Breast epithelium (tissue), 4 donors: ENCODE data around the gene PRKN. TPM values are rescaled to one million over a fixed set of nuclear protein-coding genes. Genes with fewer than 3 reads are reported as not detected.
"Not testable (repeated sequence)": the region's sequence is repeated elsewhere in the genome, so short reads cannot be mapped to it uniquely, and the experiment has no call there.

ENCODE experiments used
- DNase-seq, 2 donors: peaks; one replicate each; pipeline ENCODE4 v3.0.0-alpha.2; 2019; ENCODE audit warnings: low spot score in 2 of 2
- H3K27ac ChIP-seq, 2 donors: fragments of 200-600 bp; sonication (generic) in 1 of 2; one replicate each; pipeline ENCODE4 v1.5.1; 2016 to 2019; ENCODE audit warnings: mild to moderate bottlenecking in 1 of 2
- H3K27me3 ChIP-seq, 2 donors: fragments of 200-600 bp; sonication (generic) in 1 of 2; one replicate each; pipeline versions ENCODE4 v1.5.1 to v1.6.0; 2017 to 2019; ENCODE audit warnings: control low read depth in 1 of 2, mild to moderate bottlenecking in 1 of 2
- H3K36me3 ChIP-seq: fragments of 200-600 bp; one replicate; pipeline ENCODE4 v1.5.1; 2019
- H3K4me1 ChIP-seq, 2 donors: fragments of 200-600 bp; sonication (generic); one replicate each; pipeline ENCODE4 v1.5.1; 2016 to 2019; ENCODE audit warnings: control low read depth in 1 of 2
- H3K4me3 ChIP-seq, 3 donors: fragments of 200-600 bp; sonication (generic); 1 replicate in 2 of 3; 2 replicates in 1 of 3; pipeline ENCODE4 v1.5.1; 2016 to 2019; ENCODE audit warnings: mild to moderate bottlenecking in 3 of 3, moderate library complexity in 2 of 3
- H3K9me3 ChIP-seq, 2 donors: fragments of 200-600 bp; sonication (generic) in 1 of 2; one replicate each; pipeline ENCODE4 v1.5.1; 2016 to 2019; ENCODE audit warnings: control low read depth in 1 of 2
- CTCF ChIP-seq, 3 donors: fragments of 450-650 bp; IDR thresholded peaks; one replicate each; pipeline ENCODE4 v1.5.1; 2016 to 2017; ENCODE audit warnings: antibody characterized with exemption in 3 of 3, mild to moderate bottlenecking in 3 of 3, moderate library complexity in 3 of 3
- POLR2A ChIP-seq: fragments of 450-650 bp; IDR thresholded peaks from one replicate; pipeline ENCODE4 v1.6.1; 2016; ENCODE audit warnings: antibody characterized with exemption, mild to moderate bottlenecking, moderate library complexity
- POLR2AphosphoS5 ChIP-seq, 3 donors: sonication (generic); formaldehyde crosslinking; IDR thresholded peaks; one replicate each; pipeline ENCODE4 v1.6.1; 2017; ENCODE audit warnings: antibody characterized with exemption in 3 of 3
- intact Hi-C: fragments of 100-400 bp; cut with DNase I; formaldehyde crosslinking; loops from one replicate; pipeline ENCODE4 v1.15.1; 2023; ENCODE audit warnings: low total_unique reads
- total RNA-seq, 3 donors: library from RNA; depleted of rRNA; stranded (reverse); fragments of >200 nt; gene quantifications; one replicate each; pipeline ENCODE4 v1.1.0, GENCODE V29; 2016

PRKN gene
- total RNA-seq, 3 donors from 2014 or later = 7.2 to 19.0 (median 11.2) TPM

GRCh38 chr6:161828355-161828754, 899.2 kb downstream of the PRKN start:
- TF ChIP-seq POLR2AphosphoS5 (IDR thresholded peaks at IDR 0.05) (no peak), CTCF (IDR thresholded peaks at IDR 0.05) (no peak), POLR2A (no peak)
- Histone ChIP-seq H3K27me3 (no peaks in the 10 kb centered on the region), H3K27ac (no peak overlapping the region), H3K36me3 (no peaks in the 10 kb centered on the region), H3K4me1 (no peaks in the 10 kb centered on the region), H3K9me3 (no peaks in the 10 kb centered on the region), H3K4me3 (no peak overlapping the region)
- DNase-seq = no peak
- intact Hi-C loops = no loop called here

- TF ChIP-seq POLR2AphosphoS5 (IDR thresholded peaks at IDR 0.05) (no peak), CTCF (IDR thresholded peaks at IDR 0.05) (no peak), POLR2A (no peak)
- Histone ChIP-seq H3K4me1 (no peaks in the 10 kb centered on the region), H3K27ac (no peak overlapping the region), H3K4me3 (no peak overlapping the region), H3K27me3 (no peaks in the 10 kb centered on the region), H3K9me3 (no peaks in the 10 kb centered on the region), H3K36me3 (no peaks in the 10 kb centered on the region)
- DNase-seq = no peak
- intact Hi-C loops = no loop called here
Observed at GRCh38 chr6:161826512-161826911, 901.1 kb downstream of the PRKN start.

GRCh38 chr6:161822204-161822603, 905.4 kb downstream of the PRKN start:
- DNase-seq, intact Hi-C loops, H3K36me3 ChIP-seq, H3K4me3 ChIP-seq, H3K9me3 ChIP-seq, H3K27ac ChIP-seq, H3K27me3 ChIP-seq, H3K4me1 ChIP-seq: not testable (repeated sequence)

GRCh38 chr6:161817881-161818280, 909.7 kb downstream of the PRKN start:
- Histone ChIP-seq H3K4me1 (no peaks in the 10 kb centered on the region), H3K9me3 (peaks cover 1 to 8% of the 10 kb centered on the region in 2 donors), H3K4me3 (no peak overlapping the region), H3K36me3 (no peaks in the 10 kb centered on the region), H3K27ac (no peak overlapping the region), H3K27me3 (no peaks in the 10 kb centered on the region)
- TF ChIP-seq POLR2A (no peak), POLR2AphosphoS5 (IDR thresholded peaks at IDR 0.05) (no peak), CTCF (IDR thresholded peaks at IDR 0.05) (no peak)
- no peak for DNase-seq
- intact Hi-C loops = no loop called here

GRCh38 chr6:161815965-161816364, 911.6 kb downstream of the PRKN start:
- no peak for TF ChIP-seq POLR2A
- no peak for TF ChIP-seq CTCF (IDR thresholded peaks at IDR 0.05)
- H3K4me1 ChIP-seq = no peaks in the 10 kb centered on the region
- no peaks in the 10 kb centered on the region for H3K27me3 ChIP-seq
- no peaks in the 10 kb centered on the region for H3K36me3 ChIP-seq
- DNase-seq = no peak
- no peak overlapping the region for H3K27ac ChIP-seq
- H3K9me3 ChIP-seq = peaks cover 8% of the 10 kb centered on the region in 2 donors
- H3K4me3 ChIP-seq = no peak overlapping the region
- intact Hi-C loops = no loop called here

- no peak overlapping the region for H3K4me3 ChIP-seq
- no peaks in the 10 kb centered on the region for H3K27me3 ChIP-seq
- no peak for TF ChIP-seq POLR2A
- no peak overlapping the region for H3K27ac ChIP-seq
- H3K9me3 ChIP-seq = peaks cover 8% of the 10 kb centered on the region in 2 donors
- DNase-seq = no peak
- no peaks in the 10 kb centered on the region for H3K36me3 ChIP-seq
- intact Hi-C loops = no loop called here
- no peaks in the 10 kb centered on the region for H3K4me1 ChIP-seq
Observed at GRCh38 chr6:161813156-161813555, 914.4 kb downstream of the PRKN start.
